ENCODE results near the gene ATP9A.

DNA sequence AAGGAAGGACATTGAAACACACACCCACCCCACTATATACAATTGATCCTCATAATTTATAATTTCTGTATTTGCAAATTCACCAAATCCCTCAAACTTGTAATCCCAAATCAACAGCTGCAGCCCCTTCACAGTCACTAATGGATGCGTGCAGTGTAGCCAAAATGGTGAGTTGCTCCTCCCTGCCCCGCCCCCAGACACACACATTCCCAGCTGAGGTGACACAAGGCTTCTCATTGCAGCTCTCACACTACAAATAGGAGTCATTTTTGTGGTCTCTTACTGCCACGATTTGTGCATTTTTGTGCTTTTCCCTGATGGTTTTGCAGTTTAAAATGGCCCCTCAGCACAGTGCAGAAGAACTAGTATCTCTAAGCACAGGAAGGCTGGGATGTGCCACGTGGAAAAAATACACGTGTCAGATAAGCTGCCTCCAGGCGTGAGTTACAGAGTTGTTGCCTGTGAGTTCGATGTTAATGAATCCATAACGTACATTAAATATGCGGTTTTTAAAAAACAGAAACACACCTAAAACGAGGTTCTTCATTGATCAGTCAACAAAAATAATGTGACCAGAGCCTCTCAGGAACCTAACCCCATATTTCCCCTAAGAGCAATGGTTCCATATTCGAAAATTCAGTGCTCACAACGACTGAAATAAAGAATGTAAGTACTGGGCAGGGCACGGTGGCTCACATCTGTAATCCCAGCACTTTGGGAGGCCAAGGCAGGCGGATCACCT lies 8.2 kb downstream of the ATP9A start:
- TF ChIP-seq CTCF (IDR thresholded peaks at IDR 0.05 in 2 of 3, conservative IDR thresholded peaks at IDR 0.05 in 1 of 3; ENCODE audit: control insufficient read depth in 2 of 3, extremely low read depth in 1 of 3, insufficient read depth in 1 of 3, low read depth in 3 of 3, low read length in 3 of 3) (no peak), NFYA (IDR thresholded peaks at IDR 0.05; ENCODE audit: borderline replicate concordance, low read depth, low read length) (no peak), ESRRA (IDR thresholded peaks at IDR 0.05; ENCODE audit: low read length) (no peak)

Measured in GM12878 (cell line).